T-helper 1 cell treated with Interleukin-12 subunit alpha and Interleukin-12 subunit beta and Interleukin-4 antibody, amounts not matched to agents 30 ng/mL and 1 ng/mL, for 36 hours (primary cell): Measurements from ENCODE around the gene LAMA3. TPM values are rescaled to one million over a fixed set of nuclear protein-coding genes. Genes with fewer than 3 reads are reported as not detected.

Experiments used
- intact Hi-C: fragments of 100-400 bp; cut with micrococcal nuclease; formaldehyde crosslinking; loops from one replicate; pipeline ENCODE4 v1.15.1; 2024
- total RNA-seq: library from RNA; stranded (reverse); gene quantifications from 2 replicates; pipeline ENCODE4 v1.2.3, GENCODE V29; 2022

LAMA3 gene
- total RNA-seq, 1 donor from 2014 or later = not detected

DNA sequence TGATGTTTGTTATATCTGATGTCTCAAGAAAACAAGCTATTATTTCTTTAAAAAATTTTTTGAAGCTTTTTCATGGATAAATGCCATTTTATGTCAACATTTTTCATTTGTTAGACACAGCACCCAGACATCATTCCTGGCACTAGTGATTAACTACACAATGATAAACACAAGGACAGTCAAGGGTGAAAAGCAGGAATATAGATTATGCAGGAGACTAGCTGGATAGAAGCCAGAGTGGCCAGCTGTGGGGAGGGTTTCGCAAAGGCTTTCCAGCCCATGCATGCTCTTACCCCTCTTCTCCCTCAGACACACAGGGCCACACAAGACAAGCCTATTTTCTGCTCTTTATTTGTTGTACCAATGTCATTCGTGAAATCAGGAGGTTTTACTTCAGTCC is 198.2 kb downstream of the LAMA3 start:
- intact Hi-C loops = loop anchor here (5.0 kb wide), 1 partner anchor 840 kb away; no protein-coding TSS in a partner anchor

DNA sequence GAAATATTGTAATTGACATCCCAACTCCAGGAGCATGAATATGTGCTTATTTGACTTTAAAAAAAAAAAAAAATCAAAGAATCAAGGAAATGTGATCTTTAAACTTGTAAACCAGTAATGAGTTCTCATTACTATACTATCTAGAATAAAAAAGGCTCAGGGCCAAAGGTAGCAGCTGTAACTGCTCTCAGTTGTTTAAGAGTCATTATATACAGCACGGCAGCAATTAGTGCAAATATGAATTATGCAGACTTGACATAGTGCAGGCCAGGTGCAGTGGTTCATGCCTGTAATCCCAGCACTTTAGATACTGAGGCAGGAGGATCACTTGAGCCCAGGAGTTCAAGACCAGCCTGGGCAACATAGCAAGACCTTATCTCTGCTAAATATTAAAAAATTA is 199.6 kb downstream of the LAMA3 start:
- intact Hi-C loops = loop anchor here (5.0 kb wide), 1 partner anchor 838 kb away; no protein-coding TSS in a partner anchor

DNA sequence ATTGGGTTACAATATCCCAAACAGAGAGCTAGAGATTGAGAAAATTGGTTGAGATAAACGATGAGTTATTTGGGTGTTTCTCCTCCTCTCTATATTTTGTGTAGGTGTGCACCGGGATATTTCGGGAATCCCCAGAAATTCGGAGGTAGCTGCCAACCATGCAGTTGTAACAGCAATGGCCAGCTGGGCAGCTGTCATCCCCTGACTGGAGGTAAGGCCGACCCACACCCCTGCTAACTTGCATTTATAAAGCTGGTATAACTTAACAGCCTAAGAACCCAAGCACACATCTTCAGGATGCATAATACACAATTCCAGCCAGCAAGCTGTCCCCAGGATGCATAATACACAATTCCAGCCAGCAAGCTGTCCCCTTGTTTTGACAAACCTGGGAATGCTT is 200.7 kb downstream of the LAMA3 start:
- intact Hi-C loops = loop anchor here (5.0 kb wide), 1 partner anchor 837 kb away; no protein-coding TSS in a partner anchor

DNA sequence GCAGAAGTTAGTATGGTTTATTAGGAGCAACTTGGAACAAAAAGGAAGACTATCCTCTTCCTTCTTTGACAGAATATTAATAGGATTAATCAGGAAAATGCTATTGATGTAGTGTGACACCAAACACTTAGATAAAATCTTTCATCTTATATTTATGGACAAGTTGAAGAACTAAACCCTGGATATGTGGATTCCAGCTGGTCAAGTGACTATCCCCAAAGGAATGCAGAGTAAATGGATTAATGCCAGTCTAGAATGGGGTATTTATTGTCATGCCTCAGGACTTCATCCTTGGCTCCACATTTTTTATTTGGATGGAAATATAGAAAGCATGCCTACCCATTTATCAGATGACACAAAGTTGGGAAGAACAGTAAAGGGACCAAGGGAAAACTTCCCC is 201.3 kb downstream of the LAMA3 start:
- intact Hi-C loops = no loop called here

DNA sequence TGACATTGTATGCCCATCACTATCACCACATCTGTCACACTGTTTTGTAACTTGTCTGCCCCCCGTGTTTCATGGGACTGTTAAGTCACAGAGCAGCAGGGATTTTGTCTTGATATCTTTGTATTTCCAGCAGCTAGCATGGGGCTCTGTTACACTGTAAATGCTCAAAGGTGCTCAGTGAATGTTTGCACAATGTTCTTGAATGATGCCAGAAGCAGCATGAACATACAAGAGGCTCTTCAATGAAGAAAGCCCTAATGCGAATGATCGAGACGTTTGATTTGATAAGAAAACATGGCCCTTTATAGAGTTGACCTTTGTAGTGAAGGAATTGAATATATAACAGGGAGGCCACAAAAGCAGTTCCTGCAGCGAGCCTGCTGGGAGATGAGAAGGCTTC is 204.4 kb downstream of the LAMA3 start:
- intact Hi-C loops = no loop called here

DNA sequence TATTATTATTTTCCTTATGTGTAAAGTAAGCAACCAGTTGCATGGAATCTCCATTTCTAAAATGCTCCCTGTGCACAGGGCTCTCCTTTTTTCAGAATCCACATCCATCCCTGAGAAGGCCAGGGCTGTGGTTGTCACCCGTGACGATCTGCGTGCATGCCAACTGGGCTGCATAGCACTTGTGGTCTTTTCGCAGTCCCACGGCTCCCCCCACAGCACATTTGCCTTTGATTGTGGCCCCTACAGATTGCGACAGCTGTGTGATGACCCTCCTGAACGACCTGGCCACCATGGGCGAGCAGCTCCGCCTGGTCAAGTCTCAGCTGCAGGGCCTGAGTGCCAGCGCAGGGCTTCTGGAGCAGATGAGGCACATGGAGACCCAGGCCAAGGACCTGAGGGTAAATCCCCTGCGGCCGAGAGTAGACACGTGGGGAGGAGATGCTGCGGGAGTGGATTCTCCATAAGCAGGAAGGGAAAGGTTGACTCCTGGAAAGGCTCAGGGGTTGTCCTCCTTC is 205.5 kb downstream of the LAMA3 start:
- intact Hi-C loops = no loop called here

DNA sequence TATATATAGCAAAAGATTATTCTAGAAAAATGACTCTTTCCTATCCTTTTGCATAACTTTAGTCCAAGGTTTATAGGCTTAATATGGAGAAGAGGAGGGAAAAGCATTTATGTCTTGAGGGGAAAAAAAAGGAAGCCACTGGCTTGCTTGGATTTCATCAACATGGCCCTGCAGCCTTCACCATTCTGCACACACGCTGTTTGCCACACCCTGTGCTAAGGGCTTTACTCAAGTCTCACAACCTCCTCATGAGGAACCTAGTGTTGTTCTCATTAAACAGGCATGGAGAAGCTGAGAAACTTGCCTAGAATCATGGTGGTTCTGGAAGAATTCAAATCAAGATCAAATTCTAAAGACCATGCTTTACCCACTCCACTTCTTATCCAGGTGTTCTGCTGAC is 208.0 kb downstream of the LAMA3 start:
- intact Hi-C loops = no loop called here

DNA sequence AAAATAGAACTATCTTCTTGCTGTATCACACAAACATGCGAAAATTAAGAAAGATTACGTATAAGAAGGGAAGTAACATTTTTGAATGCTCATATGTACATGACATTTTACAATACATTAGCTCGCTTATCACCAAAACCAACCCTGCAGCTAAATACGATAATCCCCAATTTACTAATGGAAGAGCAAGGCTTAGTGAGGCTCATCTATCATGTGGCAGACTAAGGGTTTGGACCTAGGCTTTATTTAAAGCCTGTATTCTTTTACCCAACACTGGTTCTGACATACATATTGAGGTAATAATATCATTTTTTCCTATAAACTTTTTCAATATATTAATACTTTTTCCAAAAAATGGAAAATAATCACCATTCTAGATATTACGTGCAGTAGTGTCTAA is 208.5 kb downstream of the LAMA3 start:
- intact Hi-C loops = no loop called here

DNA sequence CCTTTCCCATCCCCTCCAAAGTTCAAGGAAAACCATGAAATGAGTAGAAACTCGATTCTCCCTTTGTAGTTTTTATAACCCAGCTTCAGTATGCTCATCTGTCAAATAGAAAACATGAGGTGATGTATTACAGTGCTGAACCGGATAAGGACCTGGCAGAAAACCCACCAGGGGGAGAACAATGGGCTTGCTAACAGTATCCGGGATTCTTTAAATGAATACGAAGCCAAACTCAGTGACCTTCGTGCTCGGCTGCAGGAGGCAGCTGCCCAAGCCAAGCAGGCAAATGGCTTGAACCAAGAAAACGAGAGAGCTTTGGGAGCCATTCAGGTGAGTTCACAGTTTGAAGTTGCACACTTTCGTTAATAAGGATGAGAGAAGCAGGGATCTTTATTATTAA is 211.7 kb downstream of the LAMA3 start:
- intact Hi-C loops = no loop called here

DNA sequence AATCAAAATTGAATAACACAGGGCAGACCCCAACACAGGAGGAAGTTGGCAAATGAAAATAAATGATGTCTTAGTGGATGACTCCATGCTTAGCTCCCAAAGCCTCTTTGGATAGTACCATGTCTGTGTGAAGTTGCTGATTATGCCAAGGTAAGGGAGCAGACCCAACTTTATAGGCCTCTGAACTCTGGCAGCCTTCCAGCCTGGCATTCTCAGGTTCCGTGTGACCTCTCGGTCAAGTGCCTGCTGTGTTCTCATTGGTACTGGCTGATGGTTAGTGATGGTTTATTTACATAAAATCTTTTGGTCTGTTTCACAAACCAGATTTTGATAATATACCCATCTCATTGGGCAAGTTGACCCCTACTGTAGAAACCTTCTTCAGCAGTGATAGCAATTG is 213.1 kb downstream of the LAMA3 start:
- intact Hi-C loops = no loop called here

DNA sequence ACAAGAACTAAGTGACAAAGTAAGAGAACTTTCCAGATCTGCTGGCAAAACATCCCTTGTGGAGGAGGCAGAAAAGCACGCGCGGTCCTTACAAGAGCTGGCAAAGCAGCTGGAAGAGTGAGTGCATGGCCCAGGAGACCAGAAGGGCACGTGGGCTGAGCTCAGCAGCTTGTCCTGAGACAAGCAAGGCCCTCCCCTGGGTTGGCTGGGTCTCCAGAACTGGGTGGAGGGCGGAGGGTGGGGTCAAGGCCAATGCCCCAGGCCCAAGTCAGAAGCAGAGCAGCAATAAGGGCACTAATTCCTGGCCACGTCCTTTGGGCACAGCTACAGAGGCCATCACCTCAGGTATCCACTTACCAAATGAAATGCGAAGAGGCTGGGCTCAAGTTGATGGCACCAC is 214.7 kb downstream of the LAMA3 start:
- intact Hi-C loops = no loop called here

DNA sequence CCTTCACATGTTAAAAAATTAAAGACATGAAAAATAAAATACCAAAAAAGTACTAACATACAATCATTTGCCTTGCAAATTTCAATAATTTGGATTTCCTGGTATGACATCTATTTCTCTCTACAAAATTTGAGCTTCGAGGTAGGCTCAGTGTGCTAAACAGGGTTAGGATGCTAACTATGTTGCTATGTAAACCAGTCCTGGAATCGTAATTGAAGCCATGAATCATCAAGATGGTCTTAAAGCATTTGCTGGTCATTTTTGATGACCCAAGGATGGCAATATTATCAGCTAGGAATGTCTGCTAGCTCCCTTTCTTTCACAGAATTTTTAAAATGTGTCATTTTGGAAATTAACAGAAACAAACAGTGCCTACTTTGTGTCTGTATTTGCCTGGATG is 217.4 kb downstream of the LAMA3 start:
- intact Hi-C loops = no loop called here

DNA sequence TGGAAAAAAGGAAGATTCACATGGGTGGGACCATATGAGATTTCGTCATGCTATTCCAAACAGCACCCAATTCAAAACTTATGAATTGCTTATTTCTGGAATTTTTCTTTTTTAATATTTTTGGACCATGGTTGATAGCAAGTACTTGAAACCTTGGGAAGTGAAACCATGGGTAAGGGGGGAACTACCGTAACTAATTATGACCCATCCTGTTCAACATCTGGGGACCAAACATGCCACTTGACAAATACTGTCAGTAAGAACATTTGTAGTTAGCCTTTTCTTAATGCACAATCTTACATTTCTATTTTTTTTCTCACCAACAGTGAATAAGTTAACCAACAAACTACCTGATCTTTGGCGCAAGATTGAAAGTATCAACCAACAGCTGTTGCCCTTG is 219.6 kb downstream of the LAMA3 start:
- intact Hi-C loops = no loop called here

DNA sequence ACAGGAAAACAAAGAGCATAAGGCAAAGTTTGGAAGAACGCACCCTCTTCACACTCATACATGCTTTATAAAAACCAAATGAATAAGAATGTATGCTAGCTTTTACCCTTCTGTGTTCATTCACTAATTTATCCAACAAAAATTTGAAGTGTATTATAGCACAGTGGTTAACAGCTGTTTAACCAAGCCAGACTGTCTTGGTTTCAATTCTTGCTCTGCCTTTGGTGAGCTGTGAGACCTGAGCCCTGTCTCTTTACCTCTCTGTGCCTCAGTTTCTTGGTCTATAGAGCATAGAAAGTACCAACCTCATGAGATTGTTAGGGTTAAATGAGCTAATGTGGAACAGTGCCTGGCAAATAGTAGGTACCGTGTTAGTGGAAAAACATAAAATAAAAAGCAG is 220.8 kb downstream of the LAMA3 start:
- intact Hi-C loops = no loop called here

DNA sequence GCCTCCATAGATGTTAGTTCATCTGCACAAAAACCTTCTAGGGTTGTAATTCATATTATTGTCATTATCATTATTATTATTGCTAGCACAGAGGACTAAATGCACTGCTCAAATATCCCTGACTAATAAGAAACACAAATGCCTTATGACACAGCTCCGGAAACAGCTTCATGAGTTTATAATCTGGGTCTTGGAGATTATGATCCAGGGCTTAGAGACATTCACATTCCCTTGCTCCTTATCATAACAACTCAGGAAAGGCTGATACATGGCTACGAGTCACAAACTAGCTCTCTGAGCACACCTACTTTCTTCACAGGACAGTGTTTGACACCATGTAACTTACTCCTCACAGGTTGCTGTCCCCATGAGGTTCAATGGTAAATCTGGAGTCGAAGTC is 223.1 kb downstream of the LAMA3 start:
- intact Hi-C loops = no loop called here

DNA sequence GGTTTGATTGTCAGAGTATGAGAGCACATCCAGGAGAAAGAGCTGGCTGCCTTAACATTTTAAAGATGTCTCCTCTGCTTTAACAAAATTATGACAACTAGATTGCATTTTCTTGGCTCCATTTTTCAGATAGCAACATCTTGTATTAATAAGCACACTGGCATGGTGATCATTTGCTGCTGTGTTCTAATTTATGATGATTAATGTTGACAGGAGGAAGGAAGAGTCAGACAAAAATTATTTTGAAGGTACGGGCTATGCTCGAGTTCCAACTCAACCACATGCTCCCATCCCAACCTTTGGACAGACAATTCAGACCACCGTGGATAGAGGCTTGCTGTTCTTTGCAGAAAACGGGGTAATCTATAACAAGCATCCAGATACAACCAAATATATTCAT is 227.1 kb downstream of the LAMA3 start:
- intact Hi-C loops = no loop called here

DNA sequence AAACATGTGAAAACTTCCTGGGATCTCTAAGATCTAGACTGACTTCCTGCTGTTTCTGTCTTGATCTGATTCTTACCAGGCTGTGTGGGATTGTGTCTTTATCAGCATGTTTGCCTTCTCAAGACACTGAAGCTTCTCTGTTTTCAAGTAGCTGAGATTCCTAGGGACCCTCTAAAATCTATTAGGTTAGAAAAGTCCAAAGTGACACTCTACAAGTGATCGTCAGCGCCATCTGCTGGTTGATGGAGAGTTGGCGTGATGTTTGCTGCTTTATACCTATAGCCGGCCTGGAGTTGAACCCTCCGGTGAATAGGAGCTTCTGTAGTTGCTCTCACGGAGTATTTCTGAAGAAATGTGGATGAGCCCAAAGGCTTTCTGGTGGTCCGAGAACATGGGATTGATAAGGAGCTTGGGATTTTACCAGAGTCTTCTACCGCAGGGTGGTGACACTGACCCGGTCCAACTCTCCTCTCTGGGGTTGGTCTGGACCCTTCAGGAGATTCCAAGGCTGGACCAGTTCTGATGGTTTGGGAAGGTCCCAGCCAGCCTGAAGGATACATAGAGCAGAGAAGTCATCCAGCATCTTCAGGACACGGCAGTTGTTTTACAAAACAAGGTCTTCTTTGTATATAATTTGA is 229.3 kb downstream of the LAMA3 start:
- intact Hi-C loops = loop anchor here (1.0 to 2.0 kb wide), 6 partner anchors 56 to 419 kb away; no protein-coding TSS in a partner anchor

DNA sequence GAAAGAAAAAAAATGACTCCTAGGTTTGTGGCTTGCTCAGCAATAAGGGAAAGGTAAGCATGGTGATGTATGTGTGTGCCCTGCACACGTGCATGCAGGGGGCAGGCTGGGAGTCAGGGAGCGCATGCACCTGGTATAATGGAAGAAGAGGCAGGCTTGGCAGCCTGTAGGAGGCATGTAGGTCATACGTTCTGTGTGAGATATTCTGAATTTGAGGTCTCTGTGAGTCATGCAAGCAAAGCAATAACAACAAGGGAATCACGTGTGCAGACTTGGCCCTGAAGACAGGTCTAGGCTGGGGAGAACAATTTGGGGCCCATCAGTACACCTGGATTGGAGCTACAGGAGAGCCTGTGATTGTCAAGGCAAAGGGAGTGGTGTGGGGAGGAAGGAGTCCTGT is 230.8 kb downstream of the LAMA3 start:
- intact Hi-C loops = no loop called here

DNA sequence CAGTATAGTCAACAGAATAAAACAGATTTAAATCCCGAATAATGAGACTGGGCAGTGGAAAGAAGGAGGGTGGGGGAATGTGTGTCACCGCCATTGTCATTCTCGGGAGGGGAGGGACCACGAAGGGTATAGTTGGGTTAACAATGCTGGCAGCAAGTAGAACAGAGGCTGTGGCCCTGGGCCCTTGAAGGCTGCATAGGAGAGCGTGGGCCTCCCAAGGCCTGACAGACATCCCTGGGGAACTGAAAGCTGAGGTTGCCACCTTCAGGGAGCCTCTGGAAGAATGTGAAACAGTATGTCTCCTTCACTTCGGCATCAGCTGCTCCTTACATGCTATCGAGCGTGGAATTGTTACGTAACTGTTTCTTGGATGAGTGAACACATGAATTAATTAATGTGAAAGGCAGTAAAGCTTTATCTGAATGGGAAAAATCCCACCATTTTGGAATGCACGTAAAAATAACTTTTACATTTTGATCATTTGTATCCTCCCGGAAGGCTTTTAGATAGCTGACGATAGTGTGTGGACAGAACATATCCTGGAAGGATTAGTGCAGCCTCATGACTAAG is 232.5 kb downstream of the LAMA3 start:
- intact Hi-C loops = no loop called here

DNA sequence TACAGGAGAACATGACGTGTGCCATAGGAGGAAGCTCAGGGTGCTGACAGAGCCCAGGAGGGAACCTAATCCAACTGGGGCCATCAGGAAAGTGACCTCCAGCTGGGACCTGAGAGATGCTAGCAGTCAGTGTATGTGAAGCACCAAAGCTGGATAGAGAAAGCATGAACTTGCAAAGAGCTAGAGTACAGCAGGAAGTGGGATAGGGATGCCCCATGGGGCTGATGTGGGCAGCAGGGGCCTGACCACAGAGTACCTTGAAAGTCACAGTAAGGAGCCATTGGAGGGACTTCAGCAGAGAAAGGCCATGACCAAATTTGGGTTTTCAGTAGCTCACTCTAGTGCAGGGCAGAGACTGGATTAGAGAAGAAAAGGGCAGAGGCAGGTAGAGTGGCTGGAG is 233.7 kb downstream of the LAMA3 start:
- intact Hi-C loops = no loop called here

DNA sequence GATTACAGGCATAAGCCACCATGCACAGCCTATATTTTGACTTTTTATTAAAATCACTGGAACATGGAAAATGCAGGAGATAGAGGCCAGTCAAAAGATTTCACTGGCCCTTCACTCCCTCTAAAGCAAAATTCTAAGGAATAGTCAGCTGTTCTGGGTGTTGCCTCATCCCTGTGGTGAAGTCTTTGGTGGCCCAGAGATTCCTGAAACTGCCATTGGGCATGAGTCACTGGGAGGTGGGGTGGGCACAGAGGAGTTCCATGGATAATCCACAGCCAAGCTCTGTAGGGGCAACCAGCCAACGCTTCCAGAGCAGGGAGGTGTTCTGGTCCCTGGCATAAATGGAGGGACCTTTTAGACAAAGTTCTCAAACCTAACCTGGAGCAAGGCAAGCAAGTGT is 235.6 kb downstream of the LAMA3 start:
- intact Hi-C loops = no loop called here

DNA sequence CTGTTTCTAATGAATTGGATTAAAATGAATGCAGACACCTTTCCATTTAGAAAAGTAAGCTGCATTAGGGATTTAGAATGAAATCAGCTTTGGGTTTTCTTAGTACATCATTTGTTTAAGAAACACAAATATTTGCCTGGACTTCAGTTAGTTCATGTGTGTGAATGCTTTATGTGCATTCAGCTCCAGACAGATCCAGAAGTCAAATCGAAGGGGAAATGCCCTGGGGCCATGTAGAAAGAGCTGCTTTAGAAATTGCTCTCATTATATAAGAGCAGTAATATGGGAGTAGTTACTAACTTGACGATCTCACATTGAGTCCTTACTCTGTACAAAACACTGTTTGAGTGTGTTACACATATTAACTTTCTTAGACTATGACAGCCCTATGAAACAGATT is 237.3 kb downstream of the LAMA3 start:
- intact Hi-C loops = no loop called here
